NCI-H146 treated with DMSO at 0.1 percent for 48 hours (cell line): ENCODE results near the gene WNT2B.

Experiments
- DNase-seq: peaks from one replicate; lab custom pipeline; 2025; ENCODE audit not compliant: unreplicated experiment; lab: John Stamatoyannopoulos, UW

WNT2B gene

DNA sequence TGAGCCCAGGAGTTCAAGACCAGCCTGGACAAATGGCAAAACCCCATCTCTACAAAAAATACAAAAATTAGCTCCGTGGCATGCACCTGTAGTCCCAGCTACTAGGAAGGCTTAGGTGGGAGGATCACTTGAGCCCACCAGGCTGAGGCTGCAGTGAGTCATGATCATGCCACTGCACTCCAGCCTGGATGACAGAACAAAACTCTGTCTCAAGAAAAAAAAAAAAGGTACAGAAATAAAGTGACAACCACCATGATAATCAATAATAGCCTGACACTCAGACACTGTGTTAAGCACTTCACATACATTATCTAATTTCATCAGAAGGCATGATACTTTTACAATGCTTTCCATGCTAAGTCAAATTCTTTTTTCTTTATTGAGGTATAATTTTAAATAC is 57.0 kb downstream of the WNT2B start:
- no peak for DNase-seq

GRCh38 chr1:112575154-112575804 is 66.5 kb downstream of the WNT2B start:
- no peak for DNase-seq

GRCh38 chr1:112576240-112576639 is 67.5 kb downstream of the WNT2B start:
- no peak for DNase-seq
